NCI-H2029 treated with DMSO at 0.1 percent for 48 hours (cell line): Measurements from ENCODE around the gene CD84.
"Not testable (repeated sequence)": the region's sequence is repeated elsewhere in the genome, so short reads cannot be mapped to it uniquely, and the experiment has no call there.

Source experiments
- DNase-seq: peaks from one replicate; lab custom pipeline; 2025; lab: John Stamatoyannopoulos, UW

CD84 gene

GRCh38 chr1:160540859-160541233 lies 38.5 kb downstream of the CD84 start:
- DNase-seq, result no peak

DNA sequence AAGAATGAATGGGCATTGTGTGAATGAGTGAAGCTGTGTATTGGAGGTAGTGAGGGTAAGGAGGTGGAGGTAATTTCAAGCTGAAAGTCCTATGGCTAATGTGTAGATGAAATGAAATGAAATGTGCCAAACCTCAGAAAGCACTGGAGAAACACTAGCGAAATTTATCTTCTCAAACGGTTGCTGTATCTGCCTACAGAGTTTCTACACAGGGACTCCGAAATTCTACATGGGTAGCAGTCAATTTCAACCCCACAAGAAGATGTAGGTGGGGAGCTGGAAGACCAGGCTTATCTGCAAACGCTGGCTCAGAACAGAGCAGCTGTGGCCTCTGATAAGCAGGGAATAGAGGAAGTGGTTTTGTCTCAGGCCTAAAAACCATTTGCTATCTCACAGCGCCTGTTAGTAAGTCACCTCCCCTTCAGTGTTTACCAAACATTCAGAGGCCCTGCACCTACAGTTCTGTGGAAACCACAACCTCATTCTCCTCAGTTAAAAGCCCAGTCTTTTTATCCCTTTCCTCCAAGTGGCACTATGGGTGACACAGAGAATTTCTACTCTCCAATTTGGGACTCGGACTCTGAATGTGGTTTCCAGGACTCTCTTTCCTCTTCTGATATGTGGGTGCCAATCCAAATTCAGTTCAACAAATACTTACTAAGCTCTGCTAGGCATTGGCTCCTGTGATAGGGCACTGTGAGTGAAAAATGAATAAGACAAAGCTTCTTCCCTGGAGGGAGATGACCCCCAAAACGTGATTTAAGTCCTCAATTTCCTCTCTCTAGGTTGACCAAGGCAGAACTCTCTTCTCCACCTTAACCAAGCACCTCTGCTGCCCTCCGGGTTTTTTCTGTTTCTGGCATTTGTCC lies 39.1 kb downstream of the CD84 start:
- DNase-seq, result no peak

- DNase-seq, result no peak
Observed at GRCh38 chr1:160539684-160539989, 39.7 kb downstream of the CD84 start.

DNA sequence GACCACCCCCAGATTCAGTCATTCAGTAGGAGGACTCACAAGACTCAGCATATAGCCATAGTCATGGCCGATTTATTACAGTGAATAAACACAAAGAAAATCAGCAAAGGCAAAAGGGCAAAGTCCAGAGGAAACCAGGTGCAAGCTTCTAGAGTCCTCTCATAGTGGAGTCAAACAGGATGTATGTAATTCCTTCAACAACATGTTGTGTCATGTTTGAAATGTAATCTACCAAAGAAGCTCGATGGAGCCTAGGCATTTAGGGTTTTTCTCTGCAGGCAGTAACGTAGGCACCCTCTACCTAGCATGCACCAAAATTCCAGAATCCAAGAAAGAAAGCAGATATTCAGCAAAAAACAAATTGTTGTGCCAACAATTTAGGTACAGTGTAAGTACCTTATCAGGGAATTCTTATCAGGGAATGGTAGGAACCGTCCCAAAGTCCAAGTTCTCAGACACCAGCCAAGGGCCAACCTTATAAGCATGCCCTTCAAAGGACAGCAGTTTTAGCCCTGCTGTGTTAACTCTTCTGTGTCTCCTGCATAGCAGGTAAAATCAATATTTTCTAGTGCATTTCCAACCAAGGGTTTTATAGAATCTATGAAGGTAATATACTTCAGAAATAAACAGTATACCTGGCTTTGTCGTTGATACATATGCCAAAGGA lies 40.2 kb downstream of the CD84 start:
- DNase-seq, result no peak

- DNase-seq, result no peak
Observed at GRCh38 chr1:160537714-160538665, 41.3 kb downstream of the CD84 start.

DNA sequence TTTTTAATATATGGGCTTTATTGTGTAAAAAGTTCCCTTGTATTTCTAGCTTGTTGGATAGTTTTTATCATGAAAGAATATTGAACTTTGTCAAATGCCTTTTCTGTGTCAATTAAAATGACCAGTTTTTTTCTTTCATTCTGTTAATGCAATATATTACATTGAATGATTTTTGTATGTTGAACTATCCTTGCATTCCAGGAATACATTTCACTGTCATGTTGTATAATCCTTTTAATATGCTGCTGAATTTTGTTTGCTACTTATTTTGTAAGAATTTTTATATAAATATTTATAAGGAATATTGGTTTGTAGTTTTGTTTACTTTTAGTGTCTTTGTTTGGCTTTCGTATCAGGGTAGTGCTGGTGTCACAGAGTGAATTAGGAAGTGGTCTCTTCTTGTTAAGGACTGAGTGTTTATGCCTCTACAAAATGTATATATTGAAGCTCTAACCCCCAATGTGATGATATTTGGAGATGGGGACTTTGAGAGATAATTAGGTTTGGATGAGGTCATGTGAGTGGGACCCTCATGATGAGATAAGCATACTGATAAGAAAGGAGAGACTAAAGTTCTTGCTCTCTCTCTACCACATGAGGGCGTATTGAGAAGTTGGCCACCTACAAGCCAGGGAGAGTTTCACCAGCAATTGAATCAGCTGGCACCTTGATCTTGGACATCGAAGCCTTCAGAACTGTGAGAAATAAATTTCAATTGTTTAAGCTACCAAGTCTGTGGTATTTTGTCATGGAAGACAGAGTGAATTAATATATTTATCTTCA lies 44.3 kb downstream of the CD84 start:
- no peak for DNase-seq

- DNase-seq, result not testable (repeated sequence)
Observed at GRCh38 chr1:160532557-160532813, 46.8 kb downstream of the CD84 start.

DNA sequence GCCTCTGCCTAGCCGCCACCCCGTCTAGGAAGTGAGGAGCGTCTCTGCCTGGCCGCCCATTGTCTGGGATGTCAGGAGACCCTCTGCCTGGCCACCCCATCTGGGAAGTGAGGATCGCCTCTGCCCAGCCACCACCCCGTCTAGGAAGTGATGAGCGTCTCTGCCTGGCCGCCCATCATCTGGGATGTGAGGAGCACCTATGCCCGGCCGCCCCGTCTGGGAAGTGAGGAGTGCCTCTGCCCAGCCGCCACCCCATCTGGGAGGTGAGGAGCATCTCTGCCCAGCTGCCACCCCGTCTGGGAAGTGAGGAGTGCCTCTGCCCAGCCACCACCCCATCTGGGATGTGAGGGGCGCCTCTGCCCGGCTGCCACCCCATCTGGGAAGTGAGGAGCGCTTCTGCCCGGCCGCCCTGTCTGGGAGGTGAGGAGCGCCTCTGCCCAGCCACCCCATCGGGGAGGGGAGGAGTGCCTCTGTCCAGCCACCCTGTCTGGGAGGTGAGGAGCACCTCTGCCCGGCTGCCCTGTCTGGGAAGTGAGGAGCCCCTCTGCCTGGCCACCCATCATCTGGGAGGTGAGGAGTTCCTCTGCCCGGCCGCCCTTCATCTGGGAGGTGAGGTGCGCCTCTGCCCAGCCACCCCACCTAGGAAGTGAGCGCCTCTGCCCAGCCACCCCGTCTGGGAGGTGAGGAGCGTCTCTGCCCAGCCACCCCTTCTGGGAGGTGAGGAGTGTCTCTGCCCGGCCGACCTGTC lies 47.3 kb downstream of the CD84 start:
- not testable (repeated sequence) for DNase-seq

- DNase-seq, result not testable (repeated sequence)
Observed at GRCh38 chr1:160529401-160529952, 49.8 kb downstream of the CD84 start.

DNA sequence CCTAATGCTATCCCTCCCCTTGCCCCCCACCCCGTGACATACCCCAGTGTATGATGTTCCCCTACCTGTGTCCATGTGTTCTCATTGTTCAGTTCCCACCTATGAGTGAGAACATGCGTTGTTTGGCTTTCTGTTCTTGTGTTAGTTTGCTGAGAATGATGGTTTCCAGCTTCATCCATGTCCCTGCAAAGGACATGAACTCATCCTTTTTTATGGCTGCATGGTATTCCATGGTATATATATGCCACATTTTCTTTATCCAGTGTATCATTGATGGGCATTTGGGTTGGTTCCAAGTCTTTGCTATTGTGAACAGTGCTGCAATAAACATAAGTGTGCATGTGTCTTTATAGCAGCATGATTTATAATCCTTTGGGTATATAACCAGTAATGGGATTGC lies 55.5 kb downstream of the CD84 start:
- not testable (repeated sequence) for DNase-seq

DNA sequence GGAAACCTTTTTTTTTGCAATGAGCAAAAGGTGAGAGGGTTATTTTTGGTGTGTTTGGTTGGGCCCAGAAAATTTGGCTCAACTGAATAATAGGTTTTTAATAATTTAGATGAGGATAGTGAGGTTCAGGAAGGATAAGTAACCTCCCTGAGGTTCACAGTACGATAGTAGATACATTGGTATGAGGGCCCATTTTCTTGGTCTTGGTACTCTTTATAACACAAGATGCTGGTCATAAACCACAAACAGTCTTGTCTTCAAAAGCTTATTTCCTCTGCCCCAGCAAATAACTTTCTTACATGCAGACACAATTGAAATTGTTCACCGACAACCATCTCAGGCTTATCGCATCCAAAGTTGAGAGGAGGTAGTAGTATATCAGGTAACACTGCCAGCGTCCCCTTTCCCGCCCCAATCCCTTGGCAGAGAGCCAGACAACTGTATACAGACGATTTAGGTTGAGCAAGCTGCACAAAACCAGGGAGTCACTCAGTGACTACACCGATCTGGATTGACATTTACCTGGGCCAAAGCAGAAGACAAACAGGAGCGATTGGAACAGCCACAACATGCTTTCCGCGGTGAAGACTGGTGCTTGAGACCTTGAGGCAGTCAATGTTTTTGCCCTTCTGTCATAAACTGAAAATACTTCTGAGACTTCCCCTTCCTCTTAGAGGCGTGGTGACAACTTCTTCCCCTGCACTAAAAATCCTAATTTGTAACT lies 56.5 kb downstream of the CD84 start, which contains the start of gene SLAMF6:
Gene SLAMF6, minus strand, starts transcription at position 634 of the 724 bp plus-strand sequence. Its CDS starts 63 bp downstream, at position 571.
- no peak for DNase-seq

GRCh38 chr1:160522136-160522535 lies 57.2 kb downstream of the CD84 start:
- DNase-seq, result no peak

- DNase-seq, result no peak
Observed at GRCh38 chr1:160521554-160521953, 57.7 kb downstream of the CD84 start.

DNA sequence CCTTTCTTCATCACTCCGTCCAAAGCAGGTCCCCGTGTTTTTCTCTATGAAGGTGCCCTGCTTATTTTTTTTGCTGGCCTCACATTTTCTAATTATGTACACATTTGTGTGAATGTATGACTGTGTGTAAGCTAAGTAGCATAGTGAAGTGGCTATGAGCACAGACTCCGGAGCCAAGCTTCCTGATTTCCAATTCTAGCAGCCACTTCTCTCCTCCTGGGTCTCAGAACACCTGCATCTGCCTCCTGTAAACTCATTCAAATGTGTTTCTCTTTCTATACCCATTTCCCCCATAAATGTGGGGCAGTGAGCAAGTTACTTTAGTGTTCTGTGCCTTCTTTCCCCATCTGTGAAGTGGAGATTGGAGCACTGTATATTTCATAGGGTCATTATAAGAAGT lies 58.3 kb downstream of the CD84 start:
- DNase-seq, result no peak

- DNase-seq, result no peak
Observed at GRCh38 chr1:160520582-160520981, 58.7 kb downstream of the CD84 start.

- no peak for DNase-seq
Observed at GRCh38 chr1:160519642-160520435, 59.5 kb downstream of the CD84 start.

DNA sequence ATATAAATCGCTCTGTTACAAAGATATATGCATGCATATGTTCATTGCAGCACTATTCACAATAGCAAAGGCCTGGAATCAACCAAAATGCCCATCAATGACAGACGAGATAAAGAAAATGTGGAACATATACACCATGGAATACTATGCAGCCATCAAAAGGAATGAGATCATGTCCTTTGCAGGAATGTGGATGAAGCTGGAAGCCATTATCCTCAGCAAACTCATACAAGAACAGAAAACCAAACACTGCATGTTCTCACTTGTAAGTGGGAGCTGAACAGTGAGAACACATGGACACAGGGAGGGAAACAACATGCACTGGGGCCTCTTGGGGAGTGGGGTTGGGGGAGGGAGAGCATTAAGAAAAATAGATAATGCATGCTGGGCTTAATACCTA lies 61.8 kb downstream of the CD84 start:
- not testable (repeated sequence) for DNase-seq

- DNase-seq, result not testable (repeated sequence)
Observed at GRCh38 chr1:160515908-160516307, 63.4 kb downstream of the CD84 start.

- DNase-seq, result no peak
Observed at GRCh38 chr1:160504651-160505050, 74.6 kb downstream of the CD84 start.
